GM18909 (cell line): ENCODE measurements around the gene AADACL3.

Experiments
- ATAC-seq: cut with Tn5 transposase; IDR thresholded peaks from one replicate; pipeline ENCODE4 v1.9.1; 2021; ENCODE audit warnings: mild to moderate bottlenecking; ENCODE audit not compliant: unreplicated experiment, poor library complexity

Gene AADACL3

DNA sequence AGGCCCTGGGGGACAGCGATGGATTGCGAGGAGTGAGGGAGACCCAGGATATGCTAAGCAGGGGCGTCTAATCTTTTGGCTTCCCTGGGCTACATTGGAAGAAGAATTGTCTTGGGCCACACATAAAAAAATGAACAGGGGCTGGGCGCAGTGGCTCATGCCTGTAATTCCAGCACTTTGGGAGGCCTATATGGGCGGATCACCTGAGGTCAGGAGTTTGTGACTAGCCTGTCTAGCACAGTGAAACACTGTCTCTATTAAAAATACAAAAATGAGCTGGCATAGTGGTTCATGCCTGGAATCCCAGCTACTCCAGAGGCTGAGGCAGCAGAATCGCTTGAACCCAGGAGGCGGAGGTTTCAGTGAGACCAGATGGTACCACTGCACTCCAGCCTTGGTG, 46.9 kb downstream of the AADACL3 start:
- no peak for ATAC-seq

DNA sequence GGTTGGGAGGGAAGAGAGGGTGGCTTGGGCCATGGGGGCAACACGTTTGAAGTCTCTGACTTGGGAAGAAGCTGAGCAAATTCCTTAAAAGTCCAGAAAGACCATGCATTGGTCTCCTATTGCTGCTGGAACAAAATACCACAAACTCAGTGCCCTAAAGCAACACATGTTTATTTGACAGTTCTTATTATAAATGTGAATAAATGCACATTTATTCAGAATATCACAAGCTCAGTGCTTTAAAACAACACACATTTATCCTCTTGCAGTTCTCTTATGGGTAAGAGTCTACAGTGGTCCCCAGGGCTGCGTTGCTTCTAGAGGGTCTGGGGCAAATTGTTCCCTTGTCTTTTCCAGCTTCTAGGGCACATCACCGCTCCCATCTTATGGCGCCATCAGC, 47.6 kb downstream of the AADACL3 start:
- no peak for ATAC-seq

DNA sequence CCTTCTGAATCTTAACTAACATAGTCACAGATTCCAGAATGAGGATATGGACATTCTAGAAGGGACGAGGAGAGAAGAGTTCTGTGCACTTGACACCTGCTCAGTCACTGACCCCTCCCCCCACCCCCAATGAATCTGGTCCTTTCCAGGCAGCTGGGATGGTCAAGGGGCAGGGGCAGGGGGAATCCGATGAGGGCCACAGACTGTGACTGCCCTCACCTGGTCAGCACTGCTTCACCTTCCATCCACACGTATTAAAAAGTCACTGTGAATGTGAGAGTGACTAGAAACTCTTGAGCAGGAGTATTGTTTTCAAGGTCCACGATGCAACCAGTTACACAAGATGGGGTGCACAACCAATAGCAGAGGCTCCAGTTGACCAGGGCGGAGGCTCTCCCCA, 48.1 kb downstream of the AADACL3 start:
- no peak for ATAC-seq

DNA sequence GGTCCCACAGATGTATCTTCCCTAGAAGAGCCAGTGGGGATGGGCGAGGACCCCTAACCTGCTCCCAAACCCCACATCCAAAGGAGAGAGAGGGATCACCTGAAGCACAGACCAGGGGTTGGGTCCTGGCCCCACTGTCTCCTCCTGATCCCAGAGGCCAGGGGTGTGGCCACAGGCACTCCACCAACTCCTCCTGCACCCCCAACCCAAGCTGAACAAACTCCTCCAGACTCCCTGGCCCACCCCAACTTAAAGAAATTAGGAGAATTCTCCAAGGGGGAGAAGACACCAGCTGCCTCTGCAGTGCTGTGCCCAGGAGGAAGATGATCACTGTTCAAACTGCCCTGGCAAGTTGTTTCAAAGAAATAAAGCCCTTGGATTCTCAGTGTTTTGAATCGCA, 53.1 kb downstream of the AADACL3 start:
- ATAC-seq: no peak

DNA sequence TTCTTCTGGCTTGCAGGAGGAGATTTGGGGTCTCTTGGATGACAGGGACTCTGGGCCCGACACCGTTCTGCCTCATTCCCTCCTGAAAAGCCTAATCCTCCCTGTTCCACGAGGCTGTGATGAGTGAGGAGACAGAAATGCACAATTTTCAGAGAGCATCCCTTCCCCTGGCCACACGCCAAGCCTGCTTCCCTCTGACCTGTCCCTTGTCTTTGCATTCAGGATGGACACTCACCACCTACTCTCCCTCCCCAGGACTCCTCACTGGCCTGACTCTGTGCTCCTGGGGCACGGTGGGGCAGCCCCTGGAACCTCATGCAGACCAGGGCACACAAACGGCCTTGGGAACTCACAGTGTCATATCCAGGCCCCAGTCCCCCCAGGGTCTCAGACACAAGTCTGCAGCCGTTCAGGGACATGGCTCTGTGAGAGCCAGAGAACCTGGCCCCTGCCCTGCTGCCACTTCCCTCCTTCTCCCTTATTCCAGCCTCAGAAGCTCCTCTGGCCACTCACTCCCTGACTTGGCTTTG, 54.1 kb downstream of the AADACL3 start:
- no peak for ATAC-seq

DNA sequence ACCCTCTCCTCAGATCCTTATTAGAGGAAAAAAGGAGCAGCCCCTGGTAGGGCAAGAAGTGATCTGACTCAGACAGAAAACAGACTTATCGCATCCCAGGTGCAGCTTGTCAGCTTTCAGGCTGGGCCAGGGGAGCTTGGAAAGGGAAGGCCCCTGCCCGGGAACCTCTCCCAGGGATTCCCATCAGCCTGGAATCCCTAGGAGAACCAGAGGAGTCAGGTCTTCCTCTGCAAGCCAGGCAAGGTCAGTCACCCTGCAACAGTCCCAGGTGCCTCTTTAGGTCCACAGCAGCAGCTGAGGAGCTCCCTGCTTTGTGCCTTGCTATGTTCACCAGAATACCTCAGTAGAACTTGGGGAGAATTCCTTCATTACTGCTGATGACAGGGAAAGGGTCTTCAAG, 54.7 kb downstream of the AADACL3 start:
- ATAC-seq: no peak

DNA sequence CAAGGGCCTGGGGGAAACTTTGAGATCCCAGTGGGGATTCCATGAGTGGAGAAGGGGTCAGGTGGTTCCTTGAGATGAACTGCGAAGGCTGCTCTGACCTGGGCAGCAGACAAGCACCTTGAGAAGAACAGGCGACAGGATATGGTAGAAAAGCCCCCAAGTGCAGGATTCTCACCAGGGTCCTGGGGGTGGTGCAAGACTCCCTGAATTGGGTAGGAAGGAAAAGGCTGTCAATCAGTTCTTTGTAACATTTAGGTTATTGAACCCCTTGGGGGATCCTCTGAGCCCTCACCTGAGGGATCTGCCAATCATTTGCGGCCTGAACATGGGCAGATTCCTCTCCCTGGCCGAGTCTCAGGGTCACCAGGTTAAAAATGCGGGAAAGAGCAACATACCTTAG, 55.3 kb downstream of the AADACL3 start:
- no peak for ATAC-seq

DNA sequence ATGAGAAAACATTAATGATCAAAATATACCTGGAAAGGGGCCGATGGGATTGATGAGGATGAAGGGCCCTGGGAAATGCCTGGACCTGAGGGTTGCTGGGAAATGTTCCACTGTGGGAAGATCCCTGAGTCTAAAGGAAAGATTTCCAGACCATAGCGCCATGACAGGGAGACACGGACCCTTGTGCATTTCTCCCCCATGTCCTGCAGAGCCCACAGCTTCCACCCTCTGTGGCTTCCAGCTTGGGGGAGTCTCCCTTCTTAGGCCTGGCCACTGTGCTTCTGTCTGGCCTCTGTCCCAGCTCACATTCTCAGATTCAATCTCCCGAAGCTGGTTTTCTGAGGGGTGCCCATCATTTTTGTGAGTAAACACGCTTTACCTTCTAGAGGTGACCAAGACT, 56.6 kb downstream of the AADACL3 start:
- ATAC-seq: no peak

DNA sequence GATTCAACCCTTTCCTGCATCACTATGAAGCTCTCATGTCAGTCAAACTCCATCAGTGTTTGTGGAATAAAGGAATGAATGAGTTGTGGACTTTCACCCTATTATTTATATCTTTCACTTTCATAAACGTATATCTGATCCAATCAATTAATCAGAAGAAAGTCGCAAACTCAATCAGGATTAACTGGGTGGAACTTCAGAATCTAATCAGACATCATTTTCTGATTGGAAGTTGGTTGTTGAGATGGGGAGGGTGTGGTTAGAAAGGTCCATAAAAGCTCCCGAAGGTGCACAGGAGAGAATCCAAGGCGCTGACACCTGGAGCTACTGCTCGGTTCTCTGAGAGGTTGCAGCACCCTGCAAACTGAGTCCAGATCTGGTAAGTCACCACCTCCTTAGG, 57.5 kb downstream of the AADACL3 start, which contains the start of gene PRAMEF12:
PRAMEF12 (plus strand) TSS at position 301 of the 400 bp plus-strand sequence. CDS start 1,130 bp downstream, outside the sequence.
- no peak for ATAC-seq

DNA sequence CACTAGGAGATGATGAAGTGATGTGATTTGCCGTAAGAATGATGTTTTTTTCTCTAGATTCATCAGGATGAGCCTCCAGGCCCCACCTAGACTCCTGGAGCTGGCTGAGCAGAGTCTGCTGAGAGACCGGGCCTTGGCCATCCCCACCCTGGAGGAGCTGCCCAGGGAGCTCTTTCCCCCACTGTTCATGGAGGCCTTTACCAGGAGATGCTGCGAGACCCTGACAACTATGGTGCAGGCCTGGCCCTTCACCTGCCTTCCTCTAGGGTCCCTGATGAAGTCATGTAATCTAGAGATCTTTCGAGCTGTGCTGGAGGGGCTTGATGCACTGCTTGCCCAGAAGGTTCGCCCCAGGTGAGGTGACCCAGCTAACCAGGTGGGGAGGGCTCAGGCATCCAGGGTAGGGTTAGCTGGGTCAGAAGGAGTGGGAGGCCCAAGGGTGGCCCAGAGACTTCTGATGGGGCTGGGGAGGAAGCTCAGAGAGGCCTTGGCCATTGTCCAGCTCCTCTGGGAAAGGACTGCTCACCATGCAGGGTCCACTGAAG, 59.0 kb downstream of the AADACL3 start:
- ATAC-seq: no peak

DNA sequence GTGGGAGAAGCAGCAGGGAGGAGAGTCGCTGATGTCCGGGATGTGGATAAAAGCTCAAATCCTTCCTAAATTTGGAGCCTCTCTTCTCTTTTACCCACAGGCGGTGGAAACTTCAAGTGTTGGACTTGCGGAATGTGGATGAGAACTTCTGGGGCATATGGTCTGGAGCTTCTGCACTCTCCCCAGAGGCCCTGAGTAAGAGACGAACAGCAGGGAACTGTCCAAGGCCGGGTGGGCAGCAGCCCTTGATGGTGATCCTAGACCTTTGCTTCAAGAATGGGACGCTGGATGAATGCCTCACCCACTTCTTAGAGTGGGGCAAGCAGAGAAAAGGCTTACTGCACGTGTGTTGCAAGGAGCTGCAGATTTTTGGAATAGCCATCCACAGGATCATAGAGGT, 59.5 kb downstream of the AADACL3 start:
- ATAC-seq: no peak

DNA sequence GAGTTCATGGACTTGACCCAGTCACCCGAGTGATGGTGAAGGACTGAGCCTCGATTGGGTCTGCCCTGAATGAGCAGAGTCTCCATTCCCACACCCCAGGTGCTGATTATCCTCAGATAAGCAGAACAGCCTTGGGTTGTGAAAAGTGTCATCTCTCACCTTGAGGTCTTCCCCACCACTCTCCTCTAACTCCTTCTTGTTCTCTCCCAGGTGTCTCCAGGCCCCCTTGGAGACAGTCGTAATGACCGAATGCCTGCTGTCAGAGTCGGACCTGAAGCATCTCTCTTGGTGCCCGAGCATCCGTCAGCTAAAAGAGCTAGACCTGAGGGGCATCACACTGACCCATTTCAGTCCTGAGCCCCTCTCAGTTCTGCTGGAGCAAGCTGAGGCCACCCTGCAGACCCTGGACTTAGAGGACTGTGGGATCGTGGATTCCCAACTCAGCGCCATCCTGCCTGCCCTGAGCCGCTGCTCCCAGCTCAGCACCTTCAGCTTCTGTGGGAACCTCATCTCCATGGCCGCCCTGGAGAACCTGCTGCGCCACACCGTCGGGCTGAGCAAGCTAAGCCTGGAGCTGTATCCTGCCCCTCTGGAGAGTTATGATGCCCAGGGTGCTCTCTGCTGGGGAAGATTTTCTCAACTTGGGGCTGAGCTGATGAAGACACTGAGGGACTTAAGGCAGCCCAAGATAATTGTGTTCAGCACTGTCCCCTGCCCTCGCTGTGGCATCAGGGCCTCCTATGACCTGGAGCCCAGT, 61.1 kb downstream of the AADACL3 start:
- no peak for ATAC-seq
